ENCODE measurements around the gene PDE7B. TPM values are rescaled to one million over a fixed set of nuclear protein-coding genes. Genes with fewer than 3 reads are reported as not detected.
A peak's percentile ranks its signal among the peaks of the same experiment; 100 is the strongest.

PDE7B gene
- total and polyA plus RNA-seq, 2 of the 13 experiments (the other 11 are each of a cell fraction or from before 2014, with no cell fraction given), result not detected

GRCh38 chr6:136225496-136225895 lies 374.0 kb downstream of the PDE7B start:
- Histone ChIP-seq H3K9me3 (ENCODE audit: low read length) (no peaks in the 10 kb centered on the region), H2AFZ (ENCODE audit: low read length) (peak overlapping the region; percentile 93), H3K27me3 (ENCODE audit: control insufficient read depth in 1 of 2, insufficient read depth in 2 of 2, low read length in 2 of 2) (no peaks in the 10 kb centered on the region; a peak in 2 of 5 replicates), H3K4me2 (ENCODE audit: low read depth, low read length) (peak overlapping the region; percentile 85), H3K27ac (ENCODE audit: extremely low read length, insufficient read depth, low read length) (no peak overlapping the region), H3K4me1 (ENCODE audit: insufficient read depth, low read length) (peaks cover 22% of the 10 kb centered on the region), H3K9ac (ENCODE audit: insufficient read depth, low read depth, low read length) (no peak overlapping the region), H4K20me1 (ENCODE audit: insufficient read depth, low read length) (no peaks in the 10 kb centered on the region), H3K36me3 (replicated peaks in 1 of 2; ENCODE audit: control insufficient read depth in 1 of 2, insufficient read depth in 2 of 2, low read length in 2 of 2) (no peaks in the 10 kb centered on the region), H3K79me2 (ENCODE audit: insufficient read depth, low read length) (no peaks in the 10 kb centered on the region), H3K4me3 (replicated peaks in 1 of 3; ENCODE audit: insufficient read depth in 1 of 3, low read depth in 2 of 3, low read length in 3 of 3) (peak overlapping the region in 1 of 3 experiments; percentile 59; a peak in 2 of 6 replicates)
- FAIRE-seq (no peak), DNase-seq (ENCODE audit: low spot score) (no peak), ATAC-seq (no peak)
- BruUV-seq (replicated peaks), result no TSS peak
- TF ChIP-seq ZFAT (CRISPR knock-in tag; conservative IDR thresholded peaks at IDR 0.05) (no peak), NFIC (IDR thresholded peaks at IDR 0.05; ENCODE audit: low read length) (no peak)
- WGBS (ENCODE audit: low lambda C conversion rate), result 43% methylated on average over 4 of the region's 5 CpGs
- ChIA-PET CTCF (ENCODE audit: low intra/inter-chr PET ratio, low total read pairs) (interaction anchor here (0.9 to 2.3 kb wide), 5 partner anchors 92 to 774 kb away, joined by 4 to 16 read pairs (median 7); no protein-coding TSS in a partner anchor), POLR2A (interaction anchor here (2.6 to 3.1 kb wide), 2 partner anchors 24 to 63 kb away, joined by 22 to 74 read pairs; partner anchors contain the start of genes BCLAF1 and MTFR2)
- intact Hi-C loops (cut with micrococcal nuclease; ENCODE audit: unreplicated experiment), result loop anchor here (10.0 kb wide), 1 partner anchor 321 kb away; no protein-coding TSS in a partner anchor
- in situ Hi-C loops (cut with HindIII; ENCODE audit: extremely low pct_ligation_motif_present, low pct_unique_long_range_greater_than_20kb), result loop anchor here (5.0 kb wide), 2 partner anchors 688 to 773 kb away; no protein-coding TSS in a partner anchor

- intact Hi-C loops (cut with micrococcal nuclease; ENCODE audit: unreplicated experiment) (loop anchor here (1.0 to 10.0 kb wide), 7 partner anchors 194 to 775 kb away; no protein-coding TSS in a partner anchor), in situ Hi-C loops (cut with HindIII; ENCODE audit: extremely low pct_ligation_motif_present, low pct_unique_long_range_greater_than_20kb) (loop anchor here (5.0 kb wide), 2 partner anchors 689 to 774 kb away; no protein-coding TSS in a partner anchor)
- Histone ChIP-seq H3K36me3 (replicated peaks in 1 of 2; ENCODE audit: control insufficient read depth in 1 of 2, insufficient read depth in 2 of 2, low read length in 2 of 2) (no peaks in the 10 kb centered on the region), H3K4me3 (replicated peaks in 1 of 3; ENCODE audit: insufficient read depth in 1 of 3, low read depth in 2 of 3, low read length in 3 of 3) (peak overlapping the region; percentile 53 to 60 (median 59)), H3K9ac (ENCODE audit: insufficient read depth, low read depth, low read length) (peak overlapping the region; percentile 46), H2AFZ (ENCODE audit: low read length) (peak overlapping the region; percentile 93), H3K4me1 (ENCODE audit: insufficient read depth, low read length) (peaks cover 29% of the 10 kb centered on the region), H3K27ac (ENCODE audit: extremely low read length, insufficient read depth, low read length) (no peak overlapping the region), H3K9me3 (ENCODE audit: low read length) (no peaks in the 10 kb centered on the region), H3K4me2 (ENCODE audit: low read depth, low read length) (peak overlapping the region; percentile 85), H3K79me2 (ENCODE audit: insufficient read depth, low read length) (no peaks in the 10 kb centered on the region), H3K27me3 (ENCODE audit: control insufficient read depth in 1 of 2, insufficient read depth in 2 of 2, low read length in 2 of 2) (no peaks in the 10 kb centered on the region; a peak in 2 of 5 replicates), H4K20me1 (ENCODE audit: insufficient read depth, low read length) (no peaks in the 10 kb centered on the region)
- no TSS peak for BruUV-seq (replicated peaks)
- FAIRE-seq (peak; percentile 60), ATAC-seq (peak; percentile 82), DNase-seq (ENCODE audit: low spot score) (peak; percentile 59)
- ChIA-PET CTCF (ENCODE audit: low intra/inter-chr PET ratio, low total read pairs) (interaction anchor here (0.9 to 2.3 kb wide), 5 partner anchors 91 to 775 kb away, joined by 4 to 16 read pairs (median 7); no protein-coding TSS in a partner anchor), POLR2A (interaction anchor here (0.5 to 3.1 kb wide), 11 partner anchors 10 to 728 kb away, joined by 3 to 74 read pairs (median 3); partner anchors contain the start of genes BCLAF1 and MTFR2)
- WGBS (ENCODE audit: low lambda C conversion rate), result under 1% methylated on average over 12 of the region's 12 CpGs
- TF ChIP-seq HOXD1 (CRISPR knock-in tag; IDR thresholded peaks at IDR 0.05) (no peak), CEBPB (IDR thresholded peaks at IDR 0.05; ENCODE audit: borderline replicate concordance, low read depth, low read length) (peak; percentile 96), ZBTB10 (CRISPR knock-in tag; IDR thresholded peaks at IDR 0.05; ENCODE audit: borderline replicate concordance) (0 out of 2 replicates have a peak, but pooled peaks have one; percentile 45), KLF9 (CRISPR knock-in tag; IDR thresholded peaks at IDR 0.05; ENCODE audit: low read depth) (no peak), ZNF350 (CRISPR knock-in tag; IDR thresholded peaks at IDR 0.05; ENCODE audit: borderline replicate concordance, low read depth) (no peak), ELF3 (CRISPR knock-in tag; IDR thresholded peaks at IDR 0.05) (peak; percentile 76; the same call in 1 of the 2 replicates), POLR2AphosphoS5 (IDR thresholded peaks at IDR 0.05; ENCODE audit: low read depth, low read length) (no peak), SMAD9 (CRISPR knock-in tag; IDR thresholded peaks at IDR 0.05) (no peak), ZNF567 (CRISPR knock-in tag; IDR thresholded peaks at IDR 0.05; ENCODE audit: borderline replicate concordance) (0 out of 2 replicates have a peak, but pooled peaks have one; percentile 21), RFX1 (IDR thresholded peaks at IDR 0.05) (no peak), KDM4B (CRISPR knock-in tag; IDR thresholded peaks at IDR 0.05) (no peak), RAD21 (CRISPR knock-in tag; IDR thresholded peaks at IDR 0.05) (peak; percentile 96), ZSCAN9 (CRISPR knock-in tag; IDR thresholded peaks at IDR 0.05; ENCODE audit: borderline replicate concordance) (0 out of 2 replicates have a peak, but pooled peaks have one; percentile 26), ISL2 (CRISPR knock-in tag; IDR thresholded peaks at IDR 0.05) (0 out of 2 replicates have a peak, but pooled peaks have one; percentile 12)
Observed at GRCh38 chr6:136226027-136226673, 374.6 kb downstream of the PDE7B start.
